Measurements from ENCODE around the gene JMJD1C. TPM values are rescaled to one million over a fixed set of nuclear protein-coding genes. Genes with fewer than 3 reads are reported as not detected.

Gene JMJD1C
- total and polyA plus RNA-seq, 2 donors (not counting 3 experiments of a cell fraction or from before 2014, with no cell fraction given) = 32.1 to 97.1 TPM

- H3K79me2 ChIP-seq (ENCODE audit: control insufficient read depth, insufficient read depth, low read length) = peaks cover 57% of the 10 kb centered on the region
- H3K9ac ChIP-seq (replicated peaks; ENCODE audit: extremely low read depth, insufficient read depth, low read length) = no peak overlapping the region
- no peaks in the 10 kb centered on the region for H3K9me1 ChIP-seq (replicated peaks; ENCODE audit: control insufficient read depth, extremely low read depth, insufficient read depth, low read length)
- FAIRE-seq = no peak
- no peaks in the 10 kb centered on the region for H3K36me3 ChIP-seq (ENCODE audit: control insufficient read depth in 2 of 2, extremely low read depth in 1 of 2, insufficient read depth in 2 of 2, low read length in 2 of 2)
- no peak for DNase-seq (ENCODE audit: low read depth, low spot score)
- H3K27me3 ChIP-seq (ENCODE audit: control insufficient read depth in 2 of 2, insufficient read depth in 2 of 2, low read length in 2 of 2) = no peaks in the 10 kb centered on the region
- H4K20me1 ChIP-seq (replicated peaks; ENCODE audit: control insufficient read depth, extremely low read depth, insufficient read depth, low read length) = peaks cover 2% of the 10 kb centered on the region
- H3K4me3 ChIP-seq (replicated peaks in 1 of 3; ENCODE audit: insufficient read depth in 1 of 3, low read depth in 1 of 3, low read length in 3 of 3) = no peak overlapping the region
- H3K27ac ChIP-seq (ENCODE audit: insufficient read depth, low read depth, low read length) = no peak overlapping the region
- H3K9me3 ChIP-seq (replicated peaks; ENCODE audit: control insufficient read depth, insufficient read depth, low read length) = no peaks in the 10 kb centered on the region
- CTCF ChIA-PET = interaction anchor here (1.5 to 1.6 kb wide), 3 partner anchors 11 to 216 kb away, joined by 4 to 5 read pairs (median 5); no protein-coding TSS in a partner anchor
- no peaks in the 10 kb centered on the region for H3K4me1 ChIP-seq (ENCODE audit: control insufficient read depth, extremely low read depth, insufficient read depth, low read length)
- intact Hi-C loops (cut with micrococcal nuclease) = no loop called here
- no peak overlapping the region for H3K4me2 ChIP-seq (ENCODE audit: insufficient read depth, low read length)
- H2AFZ ChIP-seq (ENCODE audit: low read depth, low read length) = no peak overlapping the region
- no TSS peak for BruUV-seq (replicated peaks)
- dilution Hi-C loops (cut with MboI; ENCODE audit: extremely low pct_ligation_motif_present, low sequenced_read_pairs) = no loop called here
- TF ChIP-seq GATA2 (IDR thresholded peaks at IDR 0.05; ENCODE audit: insufficient read depth, insufficient read length, low read depth, low read length) (no peak), CTCF (IDR thresholded peaks at IDR 0.05; ENCODE audit: extremely low read depth in 1 of 2, insufficient read depth in 1 of 2, low read depth in 1 of 2, low read length in 2 of 2) (no peak), POLR2A (IDR thresholded peaks at IDR 0.05; ENCODE audit: low read depth, low read length) (no peak), POLR2AphosphoS5 (IDR thresholded peaks at IDR 0.05; ENCODE audit: insufficient read depth, low read depth, low read length) (no peak), EZH2 (IDR thresholded peaks at IDR 0.05; ENCODE audit: borderline replicate concordance, low read depth, low read length, severe bottlenecking) (no peak), FOS (IDR thresholded peaks at IDR 0.05; ENCODE audit: borderline replicate concordance, insufficient read depth, low read length) (no peak), MYC (IDR thresholded peaks at IDR 0.05; ENCODE audit: low read depth, low read length) (no peak), JUN (IDR thresholded peaks at IDR 0.05; ENCODE audit: borderline replicate concordance, insufficient read depth, insufficient read length, low read depth) (no peak), MAX (IDR thresholded peaks at IDR 0.05; ENCODE audit: insufficient read depth, insufficient read length) (no peak)
- POLR2A ChIA-PET = no interaction called here
Observed at GRCh38 chr10:63504145-63504881, 38.5 kb upstream of the JMJD1C start.

Data from endothelial cell of umbilical vein (primary cell).